SK-N-SH treated with all-trans-retinoic acid at 6 μM for 48 hours (cell line): ENCODE results near the gene NDUFA11.

Experiments
- ATAC-seq: fragments of 200-7000 bp; cut with Tn5 transposase; 3 replicates; pipeline ENCODE4 v1.9.1; 2020; ENCODE audit warnings: mild to moderate bottlenecking, moderate library complexity
- ARNTL ChIP-seq: fragments of 450-650 bp; formaldehyde crosslinking; IDR thresholded peaks from 2 replicates; pipeline ENCODE4 v1.5.0; 2020; ENCODE audit warnings: low read depth, mild to moderate bottlenecking, moderate library complexity, borderline replicate concordance
- BACH2 ChIP-seq: fragments of 250-450 bp; sonication (Bioruptor Pico); IDR thresholded peaks from 2 replicates; pipeline ENCODE4 v1.9.0; 2021; ENCODE audit warnings: mild to moderate bottlenecking, borderline replicate concordance
- CSDC2 ChIP-seq: fragments of 250-450 bp; sonication (Bioruptor Pico); IDR thresholded peaks from 2 replicates; pipeline ENCODE4 v1.5.0; 2020; ENCODE audit warnings: mild to moderate bottlenecking, moderate library complexity
- GLIS3 ChIP-seq: fragments of 250-450 bp; sonication (Bioruptor Pico); IDR thresholded peaks from 2 replicates; pipeline ENCODE4 v1.5.0; 2020; ENCODE audit warnings: mild to moderate bottlenecking, moderate library complexity
- ISL1 ChIP-seq: fragments of 250-450 bp; sonication (Bioruptor Pico); IDR thresholded peaks from 2 replicates; pipeline ENCODE4 v2.1.2; 2022; ENCODE audit warnings: mild to moderate bottlenecking, moderate library complexity
- OSR1 ChIP-seq: fragments of 250-450 bp; sonication (Bioruptor Pico); IDR thresholded peaks from 2 replicates; pipeline ENCODE4 v1.8.0; 2022; ENCODE audit warnings: moderate library complexity, mild to moderate bottlenecking, inconsistent platforms
- PPARA ChIP-seq: fragments of 250-450 bp; sonication (Bioruptor Pico); IDR thresholded peaks from 2 replicates; pipeline ENCODE4 v1.5.0; 2020; ENCODE audit warnings: mild to moderate bottlenecking, borderline replicate concordance
- RARB ChIP-seq: fragments of 250-450 bp; sonication (Bioruptor Pico); IDR thresholded peaks from 2 replicates; pipeline ENCODE4 v1.8.0; 2021; ENCODE audit warnings: mild to moderate bottlenecking, moderate library complexity
- SNAI2 ChIP-seq: fragments of 250-450 bp; sonication (Bioruptor Pico); IDR thresholded peaks from 2 replicates; pipeline ENCODE4 v1.5.0; 2020; ENCODE audit warnings: mild to moderate bottlenecking, moderate library complexity
- TCF4 ChIP-seq: fragments of 250-450 bp; sonication (Bioruptor Pico); IDR thresholded peaks from 2 replicates; pipeline ENCODE4 v1.8.0; 2021; ENCODE audit warnings: mild to moderate bottlenecking, moderate library complexity, borderline replicate concordance
- TOX ChIP-seq: fragments of 250-450 bp; sonication (Bioruptor Pico); IDR thresholded peaks from 2 replicates; pipeline ENCODE4 v1.8.0; 2021; ENCODE audit warnings: mild to moderate bottlenecking, moderate library complexity, borderline replicate concordance
- ZC3H10 ChIP-seq: fragments of 250-450 bp; sonication (Bioruptor Pico); IDR thresholded peaks from 2 replicates; pipeline ENCODE4 v1.5.1; 2021; ENCODE audit warnings: mild to moderate bottlenecking, moderate library complexity
- ZFP3 ChIP-seq: fragments of 250-450 bp; sonication (Bioruptor Pico); IDR thresholded peaks from 2 replicates; pipeline ENCODE4 v1.5.0; 2020; ENCODE audit warnings: mild to moderate bottlenecking, moderate library complexity
- ZFP30 ChIP-seq: fragments of 450-650 bp; formaldehyde crosslinking; IDR thresholded peaks from 2 replicates; pipeline ENCODE4 v1.5.0; 2022; ENCODE audit warnings: mild to moderate bottlenecking, moderate library complexity
- ZNF565 ChIP-seq: fragments of 450-650 bp; formaldehyde crosslinking; conservative IDR thresholded peaks from 2 replicates; pipeline ENCODE4 v1.5.0; 2020; ENCODE audit warnings: low read depth, mild to moderate bottlenecking, moderate library complexity
- ZNF70 ChIP-seq: fragments of 450-650 bp; formaldehyde crosslinking; IDR thresholded peaks from 2 replicates; pipeline ENCODE4 v1.5.0; 2020; ENCODE audit warnings: mild to moderate bottlenecking, moderate library complexity
- ZNF8 ChIP-seq: fragments of 450-650 bp; formaldehyde crosslinking; IDR thresholded peaks from 2 replicates; pipeline ENCODE4 v1.5.0; 2020; ENCODE audit warnings: mild to moderate bottlenecking, moderate library complexity
- TF ChIP-seq, protein P1 (sequence below): fragments of 250-450 bp; sonication (Bioruptor Pico); IDR thresholded peaks from 2 replicates; pipeline ENCODE4 v1.8.0; 2021; ENCODE audit warnings: low read depth, mild to moderate bottlenecking, moderate library complexity, borderline replicate concordance
- TF ChIP-seq, protein P2 (sequence below): fragments of 250-450 bp; sonication (Bioruptor Pico); IDR thresholded peaks from 2 replicates; pipeline ENCODE4 v1.5.1; 2020; ENCODE audit warnings: low read depth, mild to moderate bottlenecking, moderate library complexity
- TF ChIP-seq, protein P3 (sequence below): fragments of 250-450 bp; sonication (Bioruptor Pico); IDR thresholded peaks from 2 replicates; pipeline ENCODE4 v1.5.0; 2020; ENCODE audit warnings: mild to moderate bottlenecking, moderate library complexity
- TF ChIP-seq, protein P4 (sequence below): fragments of 250-450 bp; sonication (Bioruptor Pico); IDR thresholded peaks from 2 replicates; pipeline ENCODE4 v1.8.0; 2020; ENCODE audit warnings: mild to moderate bottlenecking, moderate library complexity, borderline replicate concordance
- TF ChIP-seq, protein P5 (sequence below): fragments of 250-450 bp; sonication (Bioruptor Pico); IDR thresholded peaks from 2 replicates; pipeline ENCODE4 v1.5.1; 2021; ENCODE audit warnings: mild to moderate bottlenecking, moderate library complexity

NDUFA11 gene

DNA sequence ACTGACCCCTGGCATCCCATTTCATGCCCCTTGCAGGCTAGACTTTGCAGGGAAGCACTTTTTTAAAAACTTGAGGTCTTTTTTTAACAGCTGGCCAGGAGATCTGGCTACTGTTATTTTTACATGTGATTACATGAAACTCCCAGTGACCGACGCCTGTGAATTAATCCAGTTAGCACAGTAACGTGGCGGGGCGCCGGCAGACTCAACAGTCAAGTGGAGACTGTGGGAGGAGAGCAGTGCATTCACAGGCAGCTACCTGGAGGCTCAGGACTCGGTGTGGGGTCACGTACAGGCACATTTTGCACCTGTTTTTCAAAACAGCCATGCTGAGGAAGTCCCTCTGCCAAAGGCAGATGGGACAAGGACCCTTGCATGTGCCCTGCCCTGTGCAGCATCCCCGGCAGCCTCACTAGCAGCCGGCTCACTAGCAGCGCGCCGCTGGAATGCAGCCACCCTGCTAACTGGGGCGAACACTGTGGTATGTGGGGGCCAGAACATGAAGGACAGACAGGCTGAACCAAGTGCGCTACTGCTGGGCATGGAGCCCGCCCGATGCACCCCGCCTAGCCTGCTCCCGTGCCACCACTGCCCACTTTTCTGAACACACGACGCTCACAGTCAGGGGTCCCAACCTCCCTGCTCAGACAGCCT, 29.1 kb upstream of the NDUFA11 start:
- ATAC-seq = no peak
- TF ChIP-seq GLIS3 (CRISPR knock-in tag) (no peak), TCF4 (CRISPR knock-in tag) (no peak), ARNTL (CRISPR knock-in tag) (no peak), ZFP30 (CRISPR knock-in tag) (no peak), ZC3H10 (CRISPR knock-in tag) (no peak), PPARA (CRISPR knock-in tag) (no peak), RARB (no peak), SNAI2 (CRISPR knock-in tag) (no peak), OSR1 (CRISPR knock-in tag) (no peak), BACH2 (CRISPR knock-in tag) (no peak), ISL1 (CRISPR knock-in tag) (no peak), ZNF8 (no peak), CSDC2 (CRISPR knock-in tag) (no peak), ZNF565 (CRISPR knock-in tag) (no peak), ZFP3 (no peak)
- TF ChIP-seq, protein P1, sequence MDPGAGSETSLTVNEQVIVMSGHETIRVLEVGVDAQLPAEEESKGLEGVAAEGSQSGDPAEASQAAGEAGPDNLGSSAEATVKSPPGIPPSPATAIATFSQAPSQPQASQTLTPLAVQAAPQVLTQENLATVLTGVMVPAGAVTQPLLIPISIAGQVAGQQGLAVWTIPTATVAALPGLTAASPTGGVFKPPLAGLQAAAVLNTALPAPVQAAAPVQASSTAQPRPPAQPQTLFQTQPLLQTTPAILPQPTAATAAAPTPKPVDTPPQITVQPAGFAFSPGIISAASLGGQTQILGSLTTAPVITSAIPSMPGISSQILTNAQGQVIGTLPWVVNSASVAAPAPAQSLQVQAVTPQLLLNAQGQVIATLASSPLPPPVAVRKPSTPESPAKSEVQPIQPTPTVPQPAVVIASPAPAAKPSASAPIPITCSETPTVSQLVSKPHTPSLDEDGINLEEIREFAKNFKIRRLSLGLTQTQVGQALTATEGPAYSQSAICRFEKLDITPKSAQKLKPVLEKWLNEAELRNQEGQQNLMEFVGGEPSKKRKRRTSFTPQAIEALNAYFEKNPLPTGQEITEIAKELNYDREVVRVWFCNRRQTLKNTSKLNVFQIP (CRISPR knock-in tag) = no peak
- TF ChIP-seq, protein P2, sequence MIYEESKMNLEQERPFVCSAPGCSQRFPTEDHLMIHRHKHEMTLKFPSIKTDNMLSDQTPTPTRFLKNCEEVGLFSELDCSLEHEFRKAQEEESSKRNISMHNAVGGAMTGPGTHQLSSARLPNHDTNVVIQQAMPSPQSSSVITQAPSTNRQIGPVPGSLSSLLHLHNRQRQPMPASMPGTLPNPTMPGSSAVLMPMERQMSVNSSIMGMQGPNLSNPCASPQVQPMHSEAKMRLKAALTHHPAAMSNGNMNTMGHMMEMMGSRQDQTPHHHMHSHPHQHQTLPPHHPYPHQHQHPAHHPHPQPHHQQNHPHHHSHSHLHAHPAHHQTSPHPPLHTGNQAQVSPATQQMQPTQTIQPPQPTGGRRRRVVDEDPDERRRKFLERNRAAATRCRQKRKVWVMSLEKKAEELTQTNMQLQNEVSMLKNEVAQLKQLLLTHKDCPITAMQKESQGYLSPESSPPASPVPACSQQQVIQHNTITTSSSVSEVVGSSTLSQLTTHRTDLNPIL (CRISPR knock-in tag) = no peak
- TF ChIP-seq, protein P3, sequence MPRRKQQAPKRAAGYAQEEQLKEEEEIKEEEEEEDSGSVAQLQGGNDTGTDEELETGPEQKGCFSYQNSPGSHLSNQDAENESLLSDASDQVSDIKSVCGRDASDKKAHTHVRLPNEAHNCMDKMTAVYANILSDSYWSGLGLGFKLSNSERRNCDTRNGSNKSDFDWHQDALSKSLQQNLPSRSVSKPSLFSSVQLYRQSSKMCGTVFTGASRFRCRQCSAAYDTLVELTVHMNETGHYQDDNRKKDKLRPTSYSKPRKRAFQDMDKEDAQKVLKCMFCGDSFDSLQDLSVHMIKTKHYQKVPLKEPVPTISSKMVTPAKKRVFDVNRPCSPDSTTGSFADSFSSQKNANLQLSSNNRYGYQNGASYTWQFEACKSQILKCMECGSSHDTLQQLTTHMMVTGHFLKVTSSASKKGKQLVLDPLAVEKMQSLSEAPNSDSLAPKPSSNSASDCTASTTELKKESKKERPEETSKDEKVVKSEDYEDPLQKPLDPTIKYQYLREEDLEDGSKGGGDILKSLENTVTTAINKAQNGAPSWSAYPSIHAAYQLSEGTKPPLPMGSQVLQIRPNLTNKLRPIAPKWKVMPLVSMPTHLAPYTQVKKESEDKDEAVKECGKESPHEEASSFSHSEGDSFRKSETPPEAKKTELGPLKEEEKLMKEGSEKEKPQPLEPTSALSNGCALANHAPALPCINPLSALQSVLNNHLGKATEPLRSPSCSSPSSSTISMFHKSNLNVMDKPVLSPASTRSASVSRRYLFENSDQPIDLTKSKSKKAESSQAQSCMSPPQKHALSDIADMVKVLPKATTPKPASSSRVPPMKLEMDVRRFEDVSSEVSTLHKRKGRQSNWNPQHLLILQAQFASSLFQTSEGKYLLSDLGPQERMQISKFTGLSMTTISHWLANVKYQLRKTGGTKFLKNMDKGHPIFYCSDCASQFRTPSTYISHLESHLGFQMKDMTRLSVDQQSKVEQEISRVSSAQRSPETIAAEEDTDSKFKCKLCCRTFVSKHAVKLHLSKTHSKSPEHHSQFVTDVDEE = no peak
- TF ChIP-seq, protein P4, sequence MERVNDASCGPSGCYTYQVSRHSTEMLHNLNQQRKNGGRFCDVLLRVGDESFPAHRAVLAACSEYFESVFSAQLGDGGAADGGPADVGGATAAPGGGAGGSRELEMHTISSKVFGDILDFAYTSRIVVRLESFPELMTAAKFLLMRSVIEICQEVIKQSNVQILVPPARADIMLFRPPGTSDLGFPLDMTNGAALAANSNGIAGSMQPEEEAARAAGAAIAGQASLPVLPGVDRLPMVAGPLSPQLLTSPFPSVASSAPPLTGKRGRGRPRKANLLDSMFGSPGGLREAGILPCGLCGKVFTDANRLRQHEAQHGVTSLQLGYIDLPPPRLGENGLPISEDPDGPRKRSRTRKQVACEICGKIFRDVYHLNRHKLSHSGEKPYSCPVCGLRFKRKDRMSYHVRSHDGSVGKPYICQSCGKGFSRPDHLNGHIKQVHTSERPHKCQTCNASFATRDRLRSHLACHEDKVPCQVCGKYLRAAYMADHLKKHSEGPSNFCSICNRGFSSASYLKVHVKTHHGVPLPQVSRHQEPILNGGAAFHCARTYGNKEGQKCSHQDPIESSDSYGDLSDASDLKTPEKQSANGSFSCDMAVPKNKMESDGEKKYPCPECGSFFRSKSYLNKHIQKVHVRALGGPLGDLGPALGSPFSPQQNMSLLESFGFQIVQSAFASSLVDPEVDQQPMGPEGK (CRISPR knock-in tag) = no peak
- TF ChIP-seq, protein P5, sequence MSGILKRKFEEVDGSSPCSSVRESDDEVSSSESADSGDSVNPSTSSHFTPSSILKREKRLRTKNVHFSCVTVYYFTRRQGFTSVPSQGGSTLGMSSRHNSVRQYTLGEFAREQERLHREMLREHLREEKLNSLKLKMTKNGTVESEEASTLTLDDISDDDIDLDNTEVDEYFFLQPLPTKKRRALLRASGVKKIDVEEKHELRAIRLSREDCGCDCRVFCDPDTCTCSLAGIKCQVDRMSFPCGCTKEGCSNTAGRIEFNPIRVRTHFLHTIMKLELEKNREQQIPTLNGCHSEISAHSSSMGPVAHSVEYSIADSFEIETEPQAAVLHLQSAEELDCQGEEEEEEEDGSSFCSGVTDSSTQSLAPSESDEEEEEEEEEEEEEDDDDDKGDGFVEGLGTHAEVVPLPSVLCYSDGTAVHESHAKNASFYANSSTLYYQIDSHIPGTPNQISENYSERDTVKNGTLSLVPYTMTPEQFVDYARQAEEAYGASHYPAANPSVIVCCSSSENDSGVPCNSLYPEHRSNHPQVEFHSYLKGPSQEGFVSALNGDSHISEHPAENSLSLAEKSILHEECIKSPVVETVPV (CRISPR knock-in tag) = no peak

DNA sequence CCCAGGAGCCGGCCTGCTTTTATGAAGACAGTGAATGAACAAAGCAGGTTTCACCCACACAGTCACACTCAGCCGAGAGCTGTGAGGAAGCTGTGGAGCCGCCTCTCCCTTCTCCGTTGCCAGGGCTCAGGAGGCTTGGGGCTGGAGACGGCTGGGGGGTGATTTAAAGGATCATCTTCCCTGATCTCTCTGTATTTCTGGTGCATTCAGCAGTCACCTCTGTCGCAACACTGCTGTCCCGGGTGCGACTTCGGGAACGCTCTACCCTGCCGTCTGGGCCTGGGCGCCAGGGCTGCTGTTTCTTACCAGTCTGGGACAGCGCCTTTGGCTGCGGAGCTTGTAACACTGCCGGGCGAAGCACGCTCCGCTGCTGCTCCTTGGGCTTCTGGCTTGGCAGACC, 28.6 kb upstream of the NDUFA11 start:
- no peak for ATAC-seq
- TF ChIP-seq RARB = no peak
- TF ChIP-seq, protein P2 (CRISPR knock-in tag) = no peak
- no peak for TF ChIP-seq ZFP30 (CRISPR knock-in tag)
- TF ChIP-seq, protein P1 (CRISPR knock-in tag) = no peak
- TF ChIP-seq SNAI2 (CRISPR knock-in tag) = no peak
- no peak for TF ChIP-seq ZC3H10 (CRISPR knock-in tag)
- TF ChIP-seq TOX (CRISPR knock-in tag) = no peak
- TF ChIP-seq GLIS3 (CRISPR knock-in tag) = no peak
- TF ChIP-seq PPARA (CRISPR knock-in tag) = no peak
- no peak for TF ChIP-seq ZNF8
- TF ChIP-seq, protein P4 (CRISPR knock-in tag) = no peak
- no peak for TF ChIP-seq ZNF70 (CRISPR knock-in tag)
- TF ChIP-seq ZNF565 (CRISPR knock-in tag) = no peak
